ENCODE results near the gene FSD2. TPM values are rescaled to one million over a fixed set of nuclear protein-coding genes. Genes with fewer than 3 reads are reported as not detected.

FSD2 gene
- total RNA-seq, 1 experiment from 2014 or later: not detected

DNA sequence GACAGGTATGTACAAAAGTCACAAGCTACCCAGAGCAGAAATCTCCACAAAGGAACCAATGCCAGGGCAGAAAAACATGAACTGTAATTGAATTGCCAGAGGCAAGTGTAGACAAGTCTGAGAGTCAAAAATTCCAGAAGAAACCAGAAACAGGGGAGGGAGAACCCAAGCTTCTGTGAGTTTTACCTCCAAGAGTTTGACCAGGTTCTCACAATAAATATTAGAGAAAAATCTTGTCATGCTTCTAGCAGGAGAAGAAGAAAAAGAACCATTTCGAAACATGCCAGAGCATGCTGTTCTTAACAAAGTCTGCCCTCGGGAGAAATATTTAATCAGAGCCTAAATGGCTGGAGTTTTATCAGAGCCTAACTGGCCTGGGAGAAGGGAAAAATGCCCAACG, 63.7 kb downstream of the FSD2 start:
- no peak overlapping the region for H3K4me3 Mint-ChIP-seq
- Histone ChIP-seq H3T11ph (ENCODE audit: low read length) (no peak overlapping the region), H3K23ac (ENCODE audit: insufficient read length, low read depth, low read length) (no peak overlapping the region), H3K4me2 (ENCODE audit: insufficient read depth, insufficient read length, low read length) (no peak overlapping the region), H3K27me3 (ENCODE audit: insufficient read depth, low read length) (no peaks in the 10 kb centered on the region), H2BK5ac (ENCODE audit: insufficient read length, low read length) (no peak overlapping the region), H2AFZ (ENCODE audit: low read length) (no peak overlapping the region), H3K79me2 (ENCODE audit: insufficient read depth, low read length) (no peaks in the 10 kb centered on the region), H3K18ac (ENCODE audit: insufficient read length, low read depth, low read length) (no peak overlapping the region), H3K23me2 (ENCODE audit: insufficient read length, low read depth, low read length, poor library complexity, severe bottlenecking) (no peaks in the 10 kb centered on the region), H4K20me1 (ENCODE audit: control insufficient read depth, insufficient read depth, insufficient read length) (no peaks in the 10 kb centered on the region), H3K9ac (ENCODE audit: extremely low read depth, insufficient read length, low read length) (no peak overlapping the region), H3K79me1 (ENCODE audit: insufficient read depth, low read depth, low read length, poor library complexity, severe bottlenecking) (no peaks in the 10 kb centered on the region), H2BK12ac (ENCODE audit: insufficient read length, low read depth, low read length) (no peak overlapping the region), H2BK15ac (ENCODE audit: low read depth, low read length) (no peak overlapping the region), H3K27ac (ENCODE audit: insufficient read length, low read depth, low read length) (no peak overlapping the region), H3K56ac (ENCODE audit: insufficient read length, low read depth, low read length) (no peak overlapping the region), H4K8ac (replicated peaks; ENCODE audit: insufficient read length, low read depth, low read length) (no peak overlapping the region), H2BK20ac (ENCODE audit: low read depth, low read length, poor library complexity, severe bottlenecking) (no peak overlapping the region), H4K5ac (ENCODE audit: insufficient read length, low read depth, low read length) (no peak overlapping the region), H4K91ac (ENCODE audit: insufficient read length, low read depth, low read length) (no peak overlapping the region), H3K4ac (ENCODE audit: low read depth, low read length) (no peak overlapping the region), H2BK120ac (ENCODE audit: low read depth, low read length, poor library complexity, severe bottlenecking) (no peak overlapping the region), H3K4me1 (ENCODE audit: insufficient read depth, low read length) (no peaks in the 10 kb centered on the region), H2AK5ac (ENCODE audit: insufficient read length, low read length) (no peak overlapping the region), H3K14ac (ENCODE audit: insufficient read depth, low read length) (no peak overlapping the region), H3K9me3 (ENCODE audit: control insufficient read depth, low read depth, low read length) (no peaks in the 10 kb centered on the region)
- WGBS (ENCODE audit: extremely low coverage, insufficient read length, low lambda C conversion rate): no CpG with 5 or more reads among the region's 3 CpGs
- TF ChIP-seq, protein P1, sequence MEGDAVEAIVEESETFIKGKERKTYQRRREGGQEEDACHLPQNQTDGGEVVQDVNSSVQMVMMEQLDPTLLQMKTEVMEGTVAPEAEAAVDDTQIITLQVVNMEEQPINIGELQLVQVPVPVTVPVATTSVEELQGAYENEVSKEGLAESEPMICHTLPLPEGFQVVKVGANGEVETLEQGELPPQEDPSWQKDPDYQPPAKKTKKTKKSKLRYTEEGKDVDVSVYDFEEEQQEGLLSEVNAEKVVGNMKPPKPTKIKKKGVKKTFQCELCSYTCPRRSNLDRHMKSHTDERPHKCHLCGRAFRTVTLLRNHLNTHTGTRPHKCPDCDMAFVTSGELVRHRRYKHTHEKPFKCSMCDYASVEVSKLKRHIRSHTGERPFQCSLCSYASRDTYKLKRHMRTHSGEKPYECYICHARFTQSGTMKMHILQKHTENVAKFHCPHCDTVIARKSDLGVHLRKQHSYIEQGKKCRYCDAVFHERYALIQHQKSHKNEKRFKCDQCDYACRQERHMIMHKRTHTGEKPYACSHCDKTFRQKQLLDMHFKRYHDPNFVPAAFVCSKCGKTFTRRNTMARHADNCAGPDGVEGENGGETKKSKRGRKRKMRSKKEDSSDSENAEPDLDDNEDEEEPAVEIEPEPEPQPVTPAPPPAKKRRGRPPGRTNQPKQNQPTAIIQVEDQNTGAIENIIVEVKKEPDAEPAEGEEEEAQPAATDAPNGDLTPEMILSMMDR (conservative IDR thresholded peaks at IDR 0.05): no peak
- no peaks in the 10 kb centered on the region for H3K9me3 Mint-ChIP-seq
- H3K27ac Mint-ChIP-seq: peak overlapping the region in 2 of 3 experiments; percentile 52 to 66; a peak in 4 of 7 replicates
- DNase-seq: no peak
- H3K27me3 Mint-ChIP-seq (ENCODE audit: low read depth): no peaks in the 10 kb centered on the region
- H3K4me1 Mint-ChIP-seq: no peaks in the 10 kb centered on the region; a peak in 1 of 4 replicates
- H3K36me3 Mint-ChIP-seq (ENCODE audit: insufficient read depth in 1 of 3, low read depth in 3 of 3): peaks cover 0 to 4% (median 0%) of the 10 kb centered on the region in 3 experiments; a peak in 1 of 7 replicates
